ENCODE measurements around the gene FXYD3. TPM values are rescaled to one million over a fixed set of nuclear protein-coding genes. Genes with fewer than 3 reads are reported as not detected.
A peak's percentile ranks its signal among the peaks of the same experiment; 100 is the strongest.

The FXYD3 gene
- total RNA-seq, 1 donor from 2014 or later: not detected

DNA sequence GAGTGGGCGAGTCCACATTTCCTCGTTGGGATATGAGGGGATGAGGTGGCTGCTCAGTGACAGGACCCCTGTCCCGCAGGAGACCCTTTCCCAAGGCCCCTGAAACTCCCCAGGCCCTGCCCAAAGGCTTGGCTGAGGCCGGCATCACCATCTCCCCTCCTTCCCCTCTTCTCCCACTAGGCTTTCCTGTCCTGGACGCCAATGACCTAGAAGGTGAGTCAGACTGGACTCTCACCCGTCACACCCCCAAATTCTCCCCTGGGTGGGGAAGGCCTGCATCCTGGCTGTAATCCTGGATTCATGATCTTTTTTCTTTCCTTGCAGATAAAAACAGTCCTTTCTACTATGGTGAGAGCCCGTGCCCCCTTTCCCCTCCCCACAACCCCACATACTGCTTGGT is 5.3 kb downstream of the FXYD3 start:
- no peak for TF ChIP-seq EZH2 (IDR thresholded peaks at IDR 0.05)
- TF ChIP-seq, protein P1, sequence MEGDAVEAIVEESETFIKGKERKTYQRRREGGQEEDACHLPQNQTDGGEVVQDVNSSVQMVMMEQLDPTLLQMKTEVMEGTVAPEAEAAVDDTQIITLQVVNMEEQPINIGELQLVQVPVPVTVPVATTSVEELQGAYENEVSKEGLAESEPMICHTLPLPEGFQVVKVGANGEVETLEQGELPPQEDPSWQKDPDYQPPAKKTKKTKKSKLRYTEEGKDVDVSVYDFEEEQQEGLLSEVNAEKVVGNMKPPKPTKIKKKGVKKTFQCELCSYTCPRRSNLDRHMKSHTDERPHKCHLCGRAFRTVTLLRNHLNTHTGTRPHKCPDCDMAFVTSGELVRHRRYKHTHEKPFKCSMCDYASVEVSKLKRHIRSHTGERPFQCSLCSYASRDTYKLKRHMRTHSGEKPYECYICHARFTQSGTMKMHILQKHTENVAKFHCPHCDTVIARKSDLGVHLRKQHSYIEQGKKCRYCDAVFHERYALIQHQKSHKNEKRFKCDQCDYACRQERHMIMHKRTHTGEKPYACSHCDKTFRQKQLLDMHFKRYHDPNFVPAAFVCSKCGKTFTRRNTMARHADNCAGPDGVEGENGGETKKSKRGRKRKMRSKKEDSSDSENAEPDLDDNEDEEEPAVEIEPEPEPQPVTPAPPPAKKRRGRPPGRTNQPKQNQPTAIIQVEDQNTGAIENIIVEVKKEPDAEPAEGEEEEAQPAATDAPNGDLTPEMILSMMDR (IDR thresholded peaks at IDR 0.05): no peak
- no peak for TF ChIP-seq EZH2phosphoT487 (IDR thresholded peaks at IDR 0.05)
- peaks cover 15% of the 10 kb centered on the region for H3K4me1 ChIP-seq
- Mint-ChIP-seq H3K4me1 (peaks cover 32% of the 10 kb centered on the region), H3K27me3 (ENCODE audit: insufficient read depth, low read depth) (peaks cover 7% of the 10 kb centered on the region), H3K27ac (no peak overlapping the region), H3K9me3 (no peaks in the 10 kb centered on the region), H3K4me3 (no peak overlapping the region), H3K36me3 (no peaks in the 10 kb centered on the region)
- no peak for DNase-seq (ENCODE audit: low spot score)
- H3K9ac ChIP-seq: no peak overlapping the region
- H2AFZ ChIP-seq (replicated peaks): no peak overlapping the region
- no peaks in the 10 kb centered on the region for H3K9me3 ChIP-seq (ENCODE audit: low read depth)
- no peaks in the 10 kb centered on the region for H3K79me2 ChIP-seq (ENCODE audit: low read depth)
- no peaks in the 10 kb centered on the region for H3K36me3 ChIP-seq
- no peaks in the 10 kb centered on the region for H3K27me3 ChIP-seq
- H3K4me3 ChIP-seq: no peak overlapping the region
- H3K4me2 ChIP-seq: no peak overlapping the region
- H3F3A ChIP-seq (ENCODE audit: low read depth): peaks cover 3% of the 10 kb centered on the region
- H3K27ac ChIP-seq: no peak overlapping the region
- H4K20me1 ChIP-seq (ENCODE audit: low read depth): no peaks in the 10 kb centered on the region

DNA sequence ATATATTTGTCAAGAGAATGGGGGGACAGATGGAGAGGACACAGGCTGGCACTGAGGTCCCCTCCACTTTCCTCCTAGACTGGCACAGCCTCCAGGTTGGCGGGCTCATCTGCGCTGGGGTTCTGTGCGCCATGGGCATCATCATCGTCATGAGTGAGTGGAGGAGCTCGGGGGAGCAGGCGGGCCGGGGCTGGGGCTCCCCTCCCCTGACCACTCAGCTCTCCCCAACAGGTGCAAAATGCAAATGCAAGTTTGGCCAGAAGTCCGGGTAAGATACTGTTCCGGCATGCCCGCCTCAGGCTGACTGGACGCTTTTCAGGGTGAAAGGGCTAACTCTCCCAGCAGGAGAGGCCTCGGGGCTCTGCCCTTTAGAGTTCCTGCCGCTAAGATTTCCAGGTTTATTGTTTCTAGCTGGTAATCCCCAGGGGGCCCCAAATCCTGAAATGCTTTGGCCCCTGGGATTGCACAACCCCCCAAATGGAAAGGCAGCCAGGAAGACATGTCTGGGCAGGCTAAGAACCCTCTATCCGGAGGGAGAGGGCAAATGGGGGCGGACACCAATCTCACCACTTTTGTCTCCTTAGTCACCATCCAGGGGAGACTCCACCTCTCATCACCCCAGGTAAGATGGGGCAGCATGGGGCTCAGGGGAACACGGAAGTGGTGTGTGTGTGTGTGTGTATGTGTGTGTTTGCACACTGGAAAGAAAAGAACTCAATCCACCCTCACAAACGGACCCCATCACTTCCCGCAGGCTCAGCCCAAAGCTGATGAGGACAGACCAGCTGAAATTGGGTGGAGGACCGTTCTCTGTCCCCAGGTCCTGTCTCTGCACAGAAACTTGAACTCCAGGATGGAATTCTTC is 7.3 kb downstream of the FXYD3 start:
- Histone ChIP-seq H3F3A (ENCODE audit: low read depth) (peaks cover 3% of the 10 kb centered on the region), H3K27me3 (no peaks in the 10 kb centered on the region), H3K79me2 (ENCODE audit: low read depth) (no peaks in the 10 kb centered on the region), H2AFZ (replicated peaks) (peak overlapping the region; percentile 15), H3K9me3 (ENCODE audit: low read depth) (no peaks in the 10 kb centered on the region), H3K4me3 (no peak overlapping the region), H3K36me3 (no peaks in the 10 kb centered on the region), H3K9ac (no peak overlapping the region), H4K20me1 (ENCODE audit: low read depth) (no peaks in the 10 kb centered on the region), H3K4me1 (peaks cover 15% of the 10 kb centered on the region), H3K4me2 (peak overlapping the region; percentile 66), H3K27ac (no peak overlapping the region)
- Mint-ChIP-seq H3K9me3 (no peaks in the 10 kb centered on the region), H3K4me1 (peaks cover 19% of the 10 kb centered on the region), H3K4me3 (no peak overlapping the region), H3K36me3 (no peaks in the 10 kb centered on the region), H3K27ac (no peak overlapping the region), H3K27me3 (ENCODE audit: insufficient read depth, low read depth) (peaks cover 4% of the 10 kb centered on the region)
- peak; percentile 59 for DNase-seq (ENCODE audit: low spot score)
- TF ChIP-seq EZH2 (IDR thresholded peaks at IDR 0.05) (no peak), EZH2phosphoT487 (IDR thresholded peaks at IDR 0.05) (no peak)
- TF ChIP-seq, protein P1 (IDR thresholded peaks at IDR 0.05): no peak

DNA sequence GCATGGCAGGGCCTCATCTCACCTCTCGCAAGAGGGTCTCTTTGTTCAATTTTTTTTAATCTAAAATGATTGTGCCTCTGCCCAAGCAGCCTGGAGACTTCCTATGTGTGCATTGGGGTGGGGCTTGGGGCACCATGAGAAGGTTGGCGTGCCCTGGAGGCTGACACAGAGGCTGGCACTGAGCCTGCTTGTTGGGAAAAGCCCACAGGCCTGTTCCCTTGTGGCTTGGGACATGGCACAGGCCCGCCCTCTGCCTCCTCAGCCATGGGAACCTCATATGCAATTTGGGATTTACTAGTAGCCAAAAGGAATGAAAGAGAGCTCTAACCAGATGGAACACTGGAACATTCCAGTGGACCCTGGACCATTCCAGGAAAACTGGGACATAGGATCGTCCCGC is 8.0 kb downstream of the FXYD3 start:
- peaks cover 3% of the 10 kb centered on the region for H3F3A ChIP-seq (ENCODE audit: low read depth)
- TF ChIP-seq EZH2 (IDR thresholded peaks at IDR 0.05) (no peak), EZH2phosphoT487 (IDR thresholded peaks at IDR 0.05) (no peak)
- TF ChIP-seq, protein P1 (IDR thresholded peaks at IDR 0.05): no peak
- H3K4me1 ChIP-seq: peaks cover 15% of the 10 kb centered on the region
- H2AFZ ChIP-seq (replicated peaks): peak overlapping the region; percentile 15
- H3K9me3 ChIP-seq (ENCODE audit: low read depth): no peaks in the 10 kb centered on the region
- H3K79me2 ChIP-seq (ENCODE audit: low read depth): no peaks in the 10 kb centered on the region
- peaks cover 4% of the 10 kb centered on the region for H3K27me3 Mint-ChIP-seq (ENCODE audit: insufficient read depth, low read depth)
- H3K27me3 ChIP-seq: no peaks in the 10 kb centered on the region
- no peak for DNase-seq (ENCODE audit: low spot score)
- H3K36me3 ChIP-seq: no peaks in the 10 kb centered on the region
- H3K4me3 Mint-ChIP-seq: no peak overlapping the region
- no peaks in the 10 kb centered on the region for H3K9me3 Mint-ChIP-seq
- peaks cover 19% of the 10 kb centered on the region for H3K4me1 Mint-ChIP-seq
- no peaks in the 10 kb centered on the region for H3K36me3 Mint-ChIP-seq
- no peak overlapping the region for H3K27ac ChIP-seq
- no peak overlapping the region for H3K9ac ChIP-seq
- peak overlapping the region; percentile 66 for H3K4me2 ChIP-seq
- no peak overlapping the region for H3K27ac Mint-ChIP-seq
- H3K4me3 ChIP-seq: no peak overlapping the region
- H4K20me1 ChIP-seq (ENCODE audit: low read depth): no peaks in the 10 kb centered on the region
